ENCODE measurements around the gene ACVRL1.

Gene ACVRL1

DNA sequence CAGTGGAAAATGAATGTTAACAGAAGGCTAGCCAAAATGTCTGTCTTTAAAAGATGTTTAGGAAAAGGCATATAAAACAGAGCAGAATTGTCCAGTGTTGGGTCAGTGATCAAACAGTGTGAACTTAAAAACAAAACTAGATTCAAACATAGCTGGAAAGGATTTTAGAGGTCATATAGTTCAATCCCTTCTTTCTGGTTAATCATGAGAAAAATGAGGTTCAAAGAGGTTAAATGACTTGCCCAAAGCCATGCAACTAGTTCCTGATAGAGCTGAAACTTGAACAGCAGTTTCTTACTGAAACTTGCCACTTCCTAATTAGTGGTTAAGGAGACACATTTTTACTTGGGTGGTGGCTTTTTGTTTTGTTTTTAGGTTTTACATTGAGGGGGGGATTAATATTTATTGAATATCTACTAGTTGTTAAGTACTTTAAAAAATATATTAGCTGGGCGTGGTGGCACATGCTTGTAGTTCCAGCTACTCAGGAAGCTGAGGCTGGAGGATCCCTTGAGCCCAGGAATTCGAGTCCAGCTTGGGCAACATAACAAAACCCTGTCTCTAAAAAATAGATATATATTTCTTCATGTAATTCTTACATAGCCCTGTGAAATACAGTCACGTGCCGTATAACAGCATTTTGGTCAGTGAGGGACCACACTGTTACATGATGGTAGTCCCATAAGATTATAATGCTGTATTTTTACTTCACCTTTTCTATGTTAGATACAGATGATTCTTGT is 64.5 kb downstream of the ACVRL1 start:
- DNase-seq, result peak; percentile 54

GRCh38 chr12:51972422-51972812 is 65.1 kb downstream of the ACVRL1 start:
- peak; percentile 90 for DNase-seq

- peak; percentile 99 for DNase-seq
Observed at GRCh38 chr12:51972849-51973273, 65.6 kb downstream of the ACVRL1 start.

All from GF-D8 (cell line).